ENCODE data around the gene PRUNE1.

Gene PRUNE1, protein sequence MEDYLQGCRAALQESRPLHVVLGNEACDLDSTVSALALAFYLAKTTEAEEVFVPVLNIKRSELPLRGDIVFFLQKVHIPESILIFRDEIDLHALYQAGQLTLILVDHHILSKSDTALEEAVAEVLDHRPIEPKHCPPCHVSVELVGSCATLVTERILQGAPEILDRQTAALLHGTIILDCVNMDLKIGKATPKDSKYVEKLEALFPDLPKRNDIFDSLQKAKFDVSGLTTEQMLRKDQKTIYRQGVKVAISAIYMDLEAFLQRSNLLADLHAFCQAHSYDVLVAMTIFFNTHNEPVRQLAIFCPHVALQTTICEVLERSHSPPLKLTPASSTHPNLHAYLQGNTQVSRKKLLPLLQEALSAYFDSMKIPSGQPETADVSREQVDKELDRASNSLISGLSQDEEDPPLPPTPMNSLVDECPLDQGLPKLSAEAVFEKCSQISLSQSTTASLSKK

DNA sequence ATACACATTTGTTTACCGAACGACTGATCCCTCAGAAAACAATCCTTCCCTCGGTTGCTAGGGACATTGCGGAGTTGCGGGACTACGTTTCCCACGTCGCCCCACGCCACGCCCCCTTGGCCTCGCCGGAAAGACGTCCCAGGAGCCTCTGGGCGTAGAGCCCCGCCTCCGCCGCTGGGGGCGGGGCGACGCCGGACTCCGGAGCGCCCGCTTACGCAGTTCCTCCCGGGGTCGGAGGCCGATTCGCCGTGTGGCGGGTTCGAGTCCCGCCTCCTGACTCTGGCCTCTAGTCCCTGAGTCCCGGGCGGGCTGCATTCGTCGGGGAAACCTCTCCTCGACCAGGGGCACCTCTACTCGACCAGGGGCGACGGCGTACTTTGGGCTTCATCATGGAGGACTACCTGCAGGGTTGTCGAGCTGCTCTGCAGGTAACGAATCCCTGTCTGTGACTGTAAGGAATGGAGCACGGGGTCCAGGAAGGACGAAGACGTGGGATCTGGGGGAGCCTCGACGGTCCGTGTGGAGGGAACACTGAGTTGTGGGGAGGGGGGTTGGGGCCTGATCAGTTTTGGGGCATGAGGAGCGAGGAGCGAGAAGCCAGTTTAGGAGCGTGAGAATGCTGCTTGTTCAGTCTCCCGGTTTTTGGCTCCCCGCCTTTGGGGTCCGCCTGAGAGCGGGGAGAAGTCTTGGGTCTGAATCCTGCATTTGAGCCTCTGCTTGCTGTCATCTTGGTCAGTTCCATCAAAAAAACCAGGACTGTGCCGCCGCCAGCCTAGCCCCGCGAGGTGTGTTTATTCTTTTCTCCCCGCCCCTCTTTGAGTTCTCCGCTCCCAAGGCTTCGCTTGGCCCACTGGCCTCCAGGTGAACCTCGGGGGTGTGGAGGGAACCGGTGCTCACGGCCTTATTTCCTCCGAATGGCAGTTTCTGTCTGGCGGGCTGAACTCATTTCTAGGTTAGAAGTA is at the start of gene PRUNE1:
Gene PRUNE1, plus strand, starts transcription at position 206 of the 962 bp plus-strand sequence. Its CDS starts 184 bp downstream, at position 390.
- peak; percentile 87 for DNase-seq

DNA sequence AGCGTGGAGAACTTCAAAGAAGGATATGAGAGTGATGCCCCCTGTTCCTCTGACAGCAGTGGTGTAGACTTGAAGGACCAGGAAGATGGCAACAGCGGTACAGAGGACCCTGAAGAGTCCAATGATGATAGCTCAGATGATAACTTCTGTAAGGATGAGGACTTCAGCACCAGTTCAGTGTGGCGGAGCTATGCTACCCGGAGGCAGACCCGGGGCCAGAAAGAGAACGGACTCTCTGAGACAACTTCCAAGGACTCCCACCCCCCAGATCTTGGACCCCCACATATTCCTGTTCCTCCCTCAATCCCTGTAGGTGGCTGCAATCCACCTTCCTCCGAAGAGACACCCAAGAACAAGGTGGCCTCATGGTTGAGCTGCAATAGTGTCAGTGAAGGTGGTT is 47.6 kb upstream of the PRUNE1 start:
- no peak for DNase-seq

DNA sequence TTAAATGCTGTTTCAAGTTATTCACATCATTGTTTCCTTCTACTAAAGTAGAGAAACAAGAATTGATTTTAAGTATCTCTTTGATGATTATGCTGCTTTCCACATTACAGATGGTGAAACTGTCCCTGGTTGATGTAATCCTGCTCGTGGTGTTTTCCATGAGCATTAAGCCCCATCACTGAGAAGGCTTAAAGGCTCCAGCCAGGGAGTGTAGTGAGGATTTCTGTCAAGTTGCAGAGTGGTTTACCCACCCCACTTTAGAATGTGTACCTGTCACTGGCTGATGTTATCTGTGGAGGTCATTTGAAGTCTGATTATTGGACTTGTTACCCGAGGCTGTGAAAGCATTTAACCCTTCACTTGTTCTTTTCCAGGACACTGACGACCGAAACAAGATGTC is 46.5 kb upstream of the PRUNE1 start:
- no peak for DNase-seq

DNA sequence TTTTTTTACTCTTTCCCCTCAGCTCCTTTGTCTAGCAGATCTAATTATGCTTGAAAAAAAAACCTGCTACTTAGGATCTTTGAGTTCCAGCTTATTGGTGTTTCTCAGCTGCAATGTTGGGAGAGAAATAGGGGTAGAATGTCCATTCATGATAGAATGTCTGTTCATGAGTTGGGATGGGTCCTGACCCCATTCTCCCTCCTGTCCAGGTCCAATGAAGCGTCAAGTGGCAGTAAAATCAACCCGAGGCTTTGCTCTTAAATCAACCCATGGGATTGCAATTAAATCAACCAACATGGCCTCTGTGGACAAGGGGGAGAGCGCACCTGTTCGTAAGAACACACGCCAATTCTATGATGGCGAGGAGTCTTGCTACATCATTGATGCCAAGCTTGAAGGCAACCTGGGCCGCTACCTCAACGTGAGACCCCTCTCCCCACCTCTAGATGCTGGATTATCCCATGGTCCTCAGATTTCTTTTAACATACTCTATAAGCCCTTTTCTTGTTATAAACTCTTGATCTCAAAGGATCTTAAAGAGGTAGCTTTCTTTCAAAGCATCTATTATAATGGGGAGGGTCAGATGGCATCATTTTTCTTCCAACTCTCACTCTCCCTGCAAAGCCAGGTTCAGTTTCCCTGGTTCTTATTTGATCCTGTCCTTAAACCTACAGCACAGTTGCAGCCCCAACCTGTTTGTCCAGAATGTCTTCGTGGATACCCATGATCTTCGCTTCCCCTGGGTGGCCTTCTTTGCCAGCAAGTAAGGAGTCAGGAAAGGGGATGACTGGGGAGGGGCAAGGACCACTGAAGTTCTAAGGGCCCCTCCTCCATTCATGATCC is 44.7 kb upstream of the PRUNE1 start:
- DNase-seq, result no peak

DNA sequence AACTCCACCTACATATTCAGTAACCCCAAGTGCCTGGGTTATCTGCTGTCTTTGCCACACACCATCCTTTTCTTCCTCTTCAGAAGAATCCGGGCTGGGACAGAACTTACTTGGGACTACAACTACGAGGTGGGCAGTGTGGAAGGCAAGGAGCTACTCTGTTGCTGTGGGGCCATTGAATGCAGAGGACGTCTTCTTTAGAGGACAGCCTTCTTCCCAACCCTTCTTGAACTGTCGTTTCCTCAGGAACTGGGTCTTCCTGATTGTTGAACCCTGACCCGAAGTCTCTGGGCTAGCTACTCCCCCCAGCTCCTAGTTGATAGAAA is 44.1 kb upstream of the PRUNE1 start:
- DNase-seq, result no peak

DNA sequence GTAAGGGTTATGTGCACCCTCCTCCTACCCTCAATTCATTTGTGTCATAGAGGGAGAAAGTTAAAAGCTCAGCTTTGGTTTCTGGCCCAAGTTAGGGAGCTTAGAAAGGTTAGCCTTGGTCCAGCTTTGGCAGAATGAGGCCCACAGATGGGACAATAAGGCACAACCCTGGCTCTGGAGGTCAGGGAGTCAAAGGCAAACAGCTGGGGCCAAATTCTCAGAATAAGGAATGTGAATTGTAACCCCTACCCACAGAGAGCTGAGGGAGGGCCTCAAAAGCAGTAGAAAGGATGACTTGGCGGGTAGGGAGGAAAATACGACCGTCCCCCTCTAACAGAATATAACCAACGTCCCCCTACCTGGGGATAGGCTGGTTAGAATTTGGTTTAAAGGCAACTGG is 42.6 kb upstream of the PRUNE1 start:
- DNase-seq, result no peak

DNA sequence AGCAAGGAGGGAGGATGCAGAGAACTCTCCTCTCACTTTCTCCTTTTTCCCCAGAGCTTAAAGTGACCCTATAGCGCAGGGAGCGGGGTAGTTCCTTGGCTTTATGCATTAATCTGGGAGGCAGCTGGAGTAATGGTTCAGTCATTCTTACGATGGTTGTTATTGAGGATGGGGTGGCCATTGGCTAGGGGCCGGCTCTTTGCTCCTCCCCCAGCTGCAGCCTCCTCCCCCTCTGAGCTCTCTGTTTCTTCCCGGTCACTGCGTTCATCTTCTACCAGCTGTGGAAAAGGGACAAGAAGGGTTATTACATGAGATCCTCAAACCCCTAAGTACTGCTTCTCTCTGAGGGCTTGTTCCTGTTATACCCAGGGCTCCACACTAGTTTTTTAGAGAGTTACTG is 42.2 kb upstream of the PRUNE1 start:
- DNase-seq, result no peak

DNA sequence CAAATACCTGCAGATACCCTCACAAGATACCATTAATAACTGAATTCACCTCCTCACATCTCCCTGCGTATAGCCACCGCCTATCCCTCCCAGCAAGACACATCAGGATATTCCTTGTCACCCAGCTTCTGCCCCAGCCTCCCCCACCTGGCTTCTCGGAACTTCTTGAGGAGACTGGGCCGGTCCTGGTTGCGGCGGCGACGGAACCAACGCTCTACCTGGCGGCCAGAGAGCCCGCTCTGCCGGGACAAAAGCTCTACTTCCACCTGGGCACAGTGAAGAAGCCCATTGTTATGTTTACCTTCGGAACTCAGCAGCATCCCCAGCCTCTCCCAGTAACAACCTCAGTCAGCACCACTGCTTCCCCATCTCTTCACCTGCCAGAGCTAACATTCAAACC is 40.3 kb upstream of the PRUNE1 start:
- DNase-seq, result no peak

DNA sequence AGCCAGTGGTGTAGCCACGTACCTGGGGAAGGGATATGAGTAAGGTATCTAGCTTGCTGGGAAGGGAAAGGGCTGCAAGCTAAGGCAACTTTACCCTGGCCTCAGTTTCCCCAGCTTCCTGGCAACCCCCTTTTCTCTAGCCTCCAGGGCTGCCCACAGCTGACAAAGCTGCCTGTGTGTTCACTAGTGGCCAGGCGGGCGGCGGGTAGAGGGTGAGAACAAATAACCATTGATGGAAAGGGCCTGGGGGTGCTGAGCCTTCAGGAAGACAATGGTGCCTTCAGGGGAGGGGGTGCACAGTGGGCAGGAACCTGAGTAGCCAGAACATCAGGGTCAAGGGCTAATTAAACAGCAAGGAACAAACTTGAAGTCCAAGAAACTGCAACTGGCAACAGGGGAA is 39.8 kb upstream of the PRUNE1 start:
- no peak for DNase-seq

DNA sequence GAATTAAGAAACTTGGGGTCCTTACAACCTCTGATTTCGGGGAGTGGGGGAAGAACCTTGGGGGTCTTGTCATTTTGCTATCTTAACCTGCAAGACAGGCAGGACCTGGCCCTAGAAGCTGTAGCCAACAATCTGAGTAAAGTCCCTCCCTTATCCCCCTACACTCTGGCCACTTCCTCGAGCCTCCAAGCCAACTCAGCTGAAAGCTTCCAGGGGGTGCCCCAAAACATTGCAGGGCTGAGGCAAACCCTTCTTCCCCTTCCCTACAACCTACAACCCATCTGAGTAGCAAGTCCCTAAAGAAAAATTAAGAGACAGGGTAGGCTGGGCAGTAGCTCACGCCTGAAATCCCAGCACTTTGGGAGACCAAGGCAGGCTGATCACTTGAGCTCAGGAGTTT is 38.6 kb upstream of the PRUNE1 start:
- DNase-seq, result no peak

DNA sequence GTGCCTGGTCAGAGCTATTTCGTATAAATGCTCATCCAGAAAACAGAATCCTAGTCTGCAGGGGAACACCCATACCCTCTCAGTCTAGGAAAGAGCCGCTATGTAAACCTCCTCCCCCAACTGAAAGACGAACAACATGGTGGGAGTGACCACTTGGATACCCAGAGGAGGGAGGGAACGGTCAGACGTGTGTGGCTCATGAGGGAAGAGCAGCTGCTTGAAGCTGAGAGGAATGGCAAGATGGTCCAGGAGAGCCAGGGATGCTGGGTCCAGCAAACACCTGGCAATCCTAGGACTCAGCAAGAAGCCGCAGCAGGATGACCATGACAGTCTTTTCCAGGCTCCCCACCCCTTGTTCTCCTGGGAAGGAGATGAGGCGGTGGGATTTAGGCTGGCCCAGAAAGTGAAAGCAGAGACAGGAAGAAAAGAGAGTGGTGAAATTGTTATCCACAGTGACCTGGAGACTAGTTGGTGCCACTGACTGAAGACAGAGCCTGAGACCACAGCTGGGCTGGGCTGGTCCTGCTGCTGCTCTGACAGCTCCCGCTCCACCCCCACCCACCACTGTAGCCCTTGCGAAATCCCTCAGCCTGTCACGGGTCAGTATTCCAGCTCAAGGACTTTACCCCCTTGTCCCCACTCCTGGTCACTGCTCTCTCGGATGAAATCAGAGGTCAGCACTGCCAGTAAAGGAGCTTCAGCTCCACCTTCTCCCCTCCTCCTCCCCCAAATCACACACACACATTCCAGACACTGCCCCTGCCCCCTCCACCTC is 37.3 kb upstream of the PRUNE1 start:
- no peak for DNase-seq

DNA sequence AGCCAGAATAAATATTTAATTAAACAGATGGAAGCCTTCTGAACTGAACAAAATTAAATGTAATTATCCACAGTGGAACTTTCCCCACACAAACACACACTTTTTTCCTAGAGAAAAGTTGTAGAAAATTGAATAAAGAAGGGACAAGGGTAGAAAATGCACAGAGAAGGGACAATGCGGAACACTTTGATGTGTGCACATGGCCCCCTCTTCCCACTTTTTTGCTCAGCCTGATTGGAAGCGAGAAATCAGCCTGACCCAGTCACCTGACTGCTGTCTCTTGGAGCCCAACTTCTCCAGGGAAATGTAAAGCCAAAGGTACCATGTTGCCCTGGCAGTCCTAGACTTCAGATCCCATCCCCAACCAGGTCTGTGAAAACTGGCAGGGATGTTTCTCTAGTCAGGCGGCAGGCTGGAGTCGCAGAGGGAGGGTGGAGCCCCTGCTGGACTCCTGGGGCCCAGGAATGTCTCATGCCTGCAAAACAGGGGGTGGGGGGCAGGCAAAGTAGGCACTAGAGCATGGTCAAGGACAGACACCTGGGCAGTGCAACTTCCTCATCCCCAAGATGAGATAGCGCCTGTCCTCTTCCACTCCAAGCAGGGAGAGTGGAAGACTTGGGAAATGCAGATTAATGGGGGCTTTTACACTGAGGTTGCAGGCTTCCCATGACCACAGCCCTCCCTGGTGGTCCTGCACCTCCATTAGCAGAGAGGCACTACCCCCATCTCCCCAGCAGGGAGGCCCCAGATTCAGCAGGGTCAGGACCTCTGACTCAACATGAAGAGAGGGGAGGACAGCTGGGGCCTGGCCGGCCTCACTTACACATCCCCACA is 36.4 kb upstream of the PRUNE1 start:
- DNase-seq, result no peak

DNA sequence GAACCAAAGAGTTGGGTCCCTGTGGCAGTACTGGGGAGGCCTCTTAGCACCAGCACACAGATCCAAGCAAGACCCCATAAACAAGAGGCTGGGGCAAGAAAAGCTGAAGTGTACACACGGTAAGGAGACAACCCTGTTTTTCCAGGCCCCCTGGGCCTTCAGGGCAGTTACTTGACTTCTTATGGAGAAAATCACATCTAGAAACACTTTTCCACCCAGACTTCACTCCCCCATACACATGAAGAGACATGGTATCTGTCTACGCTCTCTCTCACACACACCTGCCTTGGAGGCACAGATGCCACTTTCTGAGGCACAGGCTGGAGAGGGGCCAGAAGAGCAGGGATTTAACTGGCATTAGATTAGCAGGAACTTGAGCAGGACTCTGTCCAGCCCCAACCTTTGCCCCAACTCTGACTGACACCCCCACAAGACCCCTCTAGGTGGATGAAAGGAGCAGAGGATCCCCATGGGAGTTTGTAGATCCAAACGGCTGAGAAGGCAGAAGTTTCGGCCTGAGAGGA is 35.8 kb upstream of the PRUNE1 start:
- DNase-seq, result no peak

DNA sequence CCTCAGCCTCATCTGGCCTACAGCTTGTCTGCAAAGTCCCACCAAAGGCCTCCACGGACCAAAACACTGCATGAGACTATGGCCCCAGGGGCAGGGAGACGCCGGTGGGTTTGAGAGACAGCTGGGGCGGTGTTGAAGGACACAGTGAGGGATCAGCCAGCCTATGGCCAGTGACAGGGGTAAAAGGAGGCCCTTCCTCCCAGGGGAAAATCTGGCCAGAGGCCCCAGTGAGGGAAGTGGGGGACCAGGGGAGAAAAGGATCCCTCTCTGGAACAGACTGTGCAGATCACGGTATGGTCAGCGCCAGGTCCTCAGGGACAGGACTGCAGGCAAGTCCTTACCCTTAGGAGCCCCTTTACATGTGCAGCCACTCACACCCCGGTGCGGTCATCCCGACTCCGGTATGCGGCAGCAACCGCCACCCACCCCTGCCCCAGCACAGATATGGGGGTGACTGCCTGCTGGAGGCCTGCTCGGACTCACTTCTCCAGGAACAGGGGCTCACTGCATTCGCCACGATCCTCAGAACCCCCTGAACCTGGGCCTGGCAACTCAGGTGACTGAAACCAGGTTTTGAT is 34.9 kb upstream of the PRUNE1 start:
- DNase-seq, result no peak

DNA sequence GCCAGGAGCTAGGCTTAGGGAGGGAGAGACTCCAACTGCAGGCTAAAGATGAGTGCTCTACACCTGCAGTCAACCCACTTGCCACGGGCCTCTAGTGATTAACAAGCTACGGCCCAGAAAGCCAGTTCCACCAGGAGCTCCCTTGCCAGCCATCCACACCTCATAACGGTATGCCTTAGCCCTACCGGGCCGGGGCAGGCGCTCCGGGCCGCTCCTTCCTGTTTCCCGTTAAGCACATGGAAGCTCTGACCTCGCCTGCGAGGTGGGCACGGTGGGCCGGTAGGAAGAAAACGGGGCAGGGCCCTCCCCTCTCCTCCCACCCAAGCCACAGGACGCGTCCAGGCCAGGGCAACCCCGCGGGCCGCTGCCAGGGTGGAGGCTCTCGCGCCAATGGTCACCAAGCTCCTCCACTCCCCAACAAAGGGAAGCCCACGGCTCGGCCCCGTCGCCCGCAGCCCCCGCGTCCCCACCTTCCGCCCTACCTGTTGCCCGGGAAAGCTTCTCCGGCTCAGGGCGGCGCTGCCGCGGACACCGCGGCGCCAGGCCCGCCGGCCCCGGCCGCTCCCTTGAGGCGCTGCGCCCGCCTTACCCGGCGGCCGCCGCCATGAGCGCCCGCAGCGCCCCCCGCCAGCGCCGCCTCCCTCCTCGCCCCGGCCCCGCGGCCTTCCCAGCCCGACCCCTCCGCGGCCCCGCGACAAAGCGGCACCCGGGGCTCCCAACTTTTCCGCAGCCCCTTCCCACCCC is 34.2 kb upstream of the PRUNE1 start:
- no peak for DNase-seq

DNA sequence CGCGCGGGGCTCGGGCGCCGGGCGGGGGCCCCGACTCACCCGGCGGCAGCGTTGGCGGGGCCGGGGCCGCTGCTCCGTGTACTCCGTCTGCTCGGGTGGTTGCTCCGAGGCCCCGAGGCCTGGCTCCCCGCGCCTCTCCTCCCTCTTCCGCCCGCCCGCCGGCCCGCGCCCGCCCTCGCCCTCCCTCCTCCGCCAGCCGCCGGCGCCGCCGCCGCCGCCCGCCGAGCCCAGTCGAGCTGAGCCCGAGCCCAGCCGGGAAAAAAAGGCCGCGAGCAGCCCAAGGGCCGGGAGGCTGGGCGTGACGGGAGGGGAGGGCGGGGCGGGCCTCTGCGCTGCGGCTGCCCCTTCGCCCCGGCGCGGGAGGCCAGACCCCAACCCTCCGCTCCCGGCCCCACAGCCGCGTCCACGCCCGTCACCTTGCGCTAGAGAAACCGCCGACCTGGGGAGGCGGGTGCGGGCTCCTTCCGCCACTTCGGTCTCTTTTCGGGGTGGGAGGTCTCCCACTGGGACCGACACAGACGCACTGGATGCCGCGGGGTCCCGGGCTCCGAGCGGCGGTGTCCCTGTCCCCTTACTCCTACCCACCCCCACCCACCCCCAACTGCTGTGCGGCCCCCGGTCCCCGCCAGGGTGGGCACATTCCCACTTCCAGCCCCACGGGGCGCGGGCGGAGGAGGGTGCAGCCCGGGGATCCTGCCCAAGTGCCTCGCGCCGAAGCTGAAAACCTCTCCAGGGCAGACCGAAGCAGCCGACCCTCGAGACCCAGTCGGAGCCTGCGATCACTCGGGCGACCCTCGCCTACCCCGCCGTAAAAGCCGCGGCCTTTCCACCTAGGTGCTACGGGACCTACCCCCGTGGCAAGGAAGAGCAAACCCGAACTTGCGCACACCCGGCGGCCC is 33.4 kb upstream of the PRUNE1 start, which contains the start of gene CERS2:
Gene CERS2, minus strand, starts transcription at position 256 of the 899 bp plus-strand sequence. CDS start 5,745 bp downstream, outside the sequence.
- DNase-seq, result no peak

DNA sequence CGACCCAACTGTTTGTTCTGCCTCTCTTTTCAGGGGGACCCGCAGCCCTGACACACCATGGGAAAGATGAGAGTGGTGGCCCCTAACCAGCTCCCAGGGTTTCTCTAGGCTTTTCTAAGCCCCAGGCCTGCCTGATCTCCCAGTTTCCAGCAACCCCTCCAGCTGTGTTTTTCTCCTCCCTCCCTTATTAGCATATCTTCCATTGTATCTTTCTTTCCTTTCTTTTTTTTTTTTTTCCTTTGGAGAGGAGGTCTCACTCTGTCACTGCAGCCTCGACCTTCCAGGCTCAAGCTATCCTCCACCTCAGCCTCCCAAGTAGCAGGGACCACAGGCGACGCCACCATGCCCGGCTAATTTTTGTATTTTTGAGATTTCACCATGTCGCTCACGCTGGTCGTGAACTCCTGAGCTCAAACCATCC is 31.8 kb upstream of the PRUNE1 start:
- no peak for DNase-seq

DNA sequence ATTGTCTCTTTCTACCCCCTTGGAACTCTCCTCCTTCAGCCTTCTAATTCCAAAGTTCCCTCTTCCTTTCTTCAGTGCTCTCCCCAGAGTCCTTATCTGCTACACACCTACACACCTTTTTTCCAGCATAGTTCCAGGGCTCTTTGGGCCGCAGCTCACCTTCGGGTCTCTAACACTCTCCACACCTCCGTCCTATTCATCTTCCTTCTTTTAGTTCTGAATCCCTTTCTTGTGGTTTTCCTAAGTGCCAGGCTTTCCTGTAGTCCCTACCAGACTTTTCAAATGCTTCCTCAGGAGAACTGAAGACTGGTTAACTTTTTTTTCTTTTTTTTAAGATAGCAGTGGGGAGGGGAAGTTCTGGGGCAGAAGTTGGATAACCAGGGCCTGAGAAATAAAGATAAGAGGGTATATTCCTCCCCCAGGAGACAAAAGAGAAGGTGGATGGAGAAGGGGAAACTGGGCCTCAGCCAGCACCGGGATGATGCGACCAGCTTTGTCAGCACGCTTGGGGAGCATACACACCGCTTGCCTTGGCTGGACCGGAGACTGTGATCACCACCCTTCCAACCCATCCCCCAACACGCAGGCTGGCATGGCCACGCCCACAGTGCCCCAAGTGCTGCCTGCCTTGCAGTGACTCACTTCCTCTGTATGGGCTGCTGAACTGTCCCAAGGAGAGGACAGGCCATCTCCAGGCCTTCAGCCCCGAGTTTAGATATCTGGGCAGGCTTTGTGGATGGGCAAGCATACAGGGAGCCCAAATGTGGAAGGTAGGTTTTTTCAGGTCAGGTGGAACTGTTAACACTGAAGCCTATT is 31.2 kb upstream of the PRUNE1 start:
- DNase-seq, result no peak
